Keratinocyte (primary cell): ENCODE measurements around the gene ENTR1. TPM values are rescaled to one million over a fixed set of nuclear protein-coding genes. Genes with fewer than 3 reads are reported as not detected.

ENCODE experiments used
- DNase-seq: peaks from one replicate; pipeline ENCODE4 v3.0.0-alpha.2; 2011; ENCODE audit warnings: low read depth, missing footprints, low spot score
- FAIRE-seq: peaks from 2 replicates; lab custom pipeline; 2011; peaks lifted over from hg19 to GRCh38; lab: Jason Lieb, UNC
- H2AFZ ChIP-seq: 2 replicates; pipeline ENCODE4 v1.6.0; 2012; ENCODE audit warnings: low read length, control low read depth, inconsistent platforms; ENCODE audit not compliant: control insufficient read depth
- H3K27ac ChIP-seq: 2 replicates; pipeline ENCODE4 v1.5.1; 2011; ENCODE audit warnings: low read length; ENCODE audit not compliant: control insufficient read depth, insufficient read depth
- H3K27me3 ChIP-seq: 3 replicates; pipeline ENCODE4 v1.6.0; 2011; ENCODE audit warnings: low read length; ENCODE audit not compliant: control insufficient read depth, insufficient read depth; ENCODE audit errors: extremely low read depth
- H3K36me3 ChIP-seq, 2 experiments: 2 replicates in 1 of 2; 3 replicates in 1 of 2; pipeline ENCODE4 v1.5.1; 2011; ENCODE audit warnings: low read length in 2 of 2, mild to moderate bottlenecking in 1 of 2; ENCODE audit not compliant: control insufficient read depth in 2 of 2, insufficient read depth in 2 of 2; ENCODE audit errors: extremely low read depth in 1 of 2
- H3K4me1 ChIP-seq: 3 replicates; pipeline ENCODE4 v1.5.1; 2011; ENCODE audit warnings: low read length; ENCODE audit not compliant: control insufficient read depth, insufficient read depth; ENCODE audit errors: extremely low read depth
- H3K4me2 ChIP-seq: 3 replicates; pipeline ENCODE4 v1.6.0; 2011; ENCODE audit warnings: low read depth, low read length; ENCODE audit not compliant: control insufficient read depth, insufficient read depth; ENCODE audit errors: extremely low read depth
- H3K4me3 ChIP-seq, 3 experiments: fragments of 200-600 bp in 1 of 3; sonication (generic) in 1 of 3; 2 replicates in 2 of 3; 3 replicates in 1 of 3; pipeline ENCODE4 v1.5.1; 2011 to 2016; ENCODE audit warnings: low read length in 3 of 3, mild to moderate bottlenecking in 3 of 3, control low read depth in 2 of 3, inconsistent platforms in 1 of 3, low read depth in 1 of 3, mixed read lengths in 1 of 3, mixed run types in 1 of 3, moderate library complexity in 1 of 3; ENCODE audit not compliant: control insufficient read depth in 2 of 3, insufficient read depth in 2 of 3; ENCODE audit errors: extremely low read depth in 1 of 3
- H3K79me2 ChIP-seq: 2 replicates; pipeline ENCODE4 v1.6.0; 2012; ENCODE audit warnings: low read length; ENCODE audit not compliant: control insufficient read depth, insufficient read depth
- H3K9ac ChIP-seq: 3 replicates; pipeline ENCODE4 v1.6.0; 2011; ENCODE audit warnings: low read length; ENCODE audit not compliant: control insufficient read depth, insufficient read depth; ENCODE audit errors: extremely low read depth
- H3K9me1 ChIP-seq: 3 replicates; pipeline ENCODE4 v1.6.0; 2011; ENCODE audit warnings: low read length; ENCODE audit not compliant: control insufficient read depth, insufficient read depth; ENCODE audit errors: extremely low read depth
- H3K9me3 ChIP-seq: 2 replicates; pipeline ENCODE4 v1.5.1; 2012; ENCODE audit warnings: low read depth, low read length; ENCODE audit not compliant: control insufficient read depth
- H4K20me1 ChIP-seq: 3 replicates; pipeline ENCODE4 v1.6.0; 2011; ENCODE audit warnings: low read length; ENCODE audit not compliant: control insufficient read depth, insufficient read depth; ENCODE audit errors: extremely low read depth
- CTCF ChIP-seq, 3 experiments: IDR thresholded peaks in 1 of 3; conservative IDR thresholded peaks in 1 of 3; optimal IDR thresholded peaks in 1 of 3; 2 replicates in 2 of 3; 3 replicates in 1 of 3; pipeline versions ENCODE3 to v1.5.1; 2011; ENCODE audit warnings: low read length in 3 of 3, mild to moderate bottlenecking in 3 of 3, moderate library complexity in 2 of 3, control low read depth in 1 of 3, inconsistent platforms in 1 of 3; ENCODE audit not compliant: insufficient read depth in 2 of 3; ENCODE audit errors: extremely low read depth in 1 of 3
- EZH2 ChIP-seq: IDR thresholded peaks from one replicate; pipeline ENCODE4 v1.6.1; 2012; ENCODE audit warnings: inconsistent platforms, mild to moderate bottlenecking, low read length, moderate library complexity
- dilution Hi-C: fragments of 300-500 bp; cut with MboI; formaldehyde crosslinking; loops from one replicate; pipeline ENCODE4 v1.7.0; 2020; ENCODE audit warnings: low sequenced_read_pairs; ENCODE audit not compliant: extremely low pct_ligation_motif_present
- polyA plus RNA-seq, 5 experiments: library from polyadenylated mRNA; depleted of rRNA in 3 of 5; stranded (reverse) in 3 of 5; stranded (forward) in 1 of 5; unstranded in 1 of 5; fragments of >200 nt; gene quantifications; 1 replicate in 1 of 5; 2 replicates in 3 of 5; 3 replicates in 1 of 5; pipeline versions ENCODE4 v1.2.1 to v1.2.3, GENCODE V29; 2011 to 2012; ENCODE audit warnings: missing spikeins in 2 of 5, low read depth in 1 of 5, low replicate concordance in 1 of 5

Gene ENTR1
- polyA plus RNA-seq, 1 donor (not counting 4 experiments of a cell fraction or from before 2014, with no cell fraction given), result 46.5 TPM

- Histone ChIP-seq H4K20me1 (peaks cover 7% of the 10 kb centered on the region), H3K4me1 (peaks cover 7% of the 10 kb centered on the region), H3K79me2 (peaks cover 28% of the 10 kb centered on the region), H3K4me3 (no peak overlapping the region), H3K36me3 (peaks cover 48 to 69% of the 10 kb centered on the region in 2 experiments), H3K27me3 (no peaks in the 10 kb centered on the region), H3K27ac (no peak overlapping the region), H2AFZ (no peak overlapping the region), H3K9me1 (no peaks in the 10 kb centered on the region), H3K4me2 (no peak overlapping the region), H3K9me3 (no peaks in the 10 kb centered on the region), H3K9ac (no peak overlapping the region)
- no peak for FAIRE-seq
- dilution Hi-C loops, result no loop called here
- TF ChIP-seq CTCF (optimal IDR thresholded peaks at IDR 0.05 in 1 of 3, IDR thresholded peaks at IDR 0.05 in 1 of 3, conservative IDR thresholded peaks at IDR 0.05 in 1 of 3; ENCODE audit: extremely low read depth in 1 of 3, insufficient read depth in 2 of 3, low read length in 3 of 3), result no peak
- no peak for TF ChIP-seq EZH2
- DNase-seq, result no peak
These were observed 6.0 kb upstream of the ENTR1 start for GRCh38 chr9:136416427-136416826.

GRCh38 chr9:136412962-136413361, 2.5 kb upstream of the ENTR1 start:
- Histone ChIP-seq H3K9ac (no peak overlapping the region), H3K79me2 (peaks cover 53% of the 10 kb centered on the region)

More at GRCh38 chr9:136412962-136413361, 2.5 kb upstream of the ENTR1 start:
- no peaks in the 10 kb centered on the region for H3K9me3 ChIP-seq
- H3K4me2 ChIP-seq, result no peak overlapping the region
- no peak for FAIRE-seq
- H2AFZ ChIP-seq, result no peak overlapping the region
- dilution Hi-C loops, result no loop called here
- TF ChIP-seq CTCF (optimal IDR thresholded peaks at IDR 0.05 in 1 of 3, IDR thresholded peaks at IDR 0.05 in 1 of 3, conservative IDR thresholded peaks at IDR 0.05 in 1 of 3; ENCODE audit: extremely low read depth in 1 of 3, insufficient read depth in 2 of 3, low read length in 3 of 3) (no peak), EZH2 (no peak)
- peaks cover 25% of the 10 kb centered on the region for H3K4me1 ChIP-seq
- no peaks in the 10 kb centered on the region for H3K27me3 ChIP-seq
- no peak for DNase-seq
- peaks cover 36 to 51% of the 10 kb centered on the region in 2 experiments for H3K36me3 ChIP-seq
- H4K20me1 ChIP-seq, result peaks cover 11% of the 10 kb centered on the region
- no peaks in the 10 kb centered on the region for H3K9me1 ChIP-seq
- no peak overlapping the region for H3K4me3 ChIP-seq
- H3K27ac ChIP-seq, result no peak overlapping the region
